SK-N-SH treated with all-trans-retinoic acid at 6 μM for 48 hours (cell line): ENCODE results near the gene TICRR.

Source experiments
- ATAC-seq: fragments of 200-7000 bp; cut with Tn5 transposase; 3 replicates; pipeline ENCODE4 v1.9.1; 2020; ENCODE audit warnings: mild to moderate bottlenecking, moderate library complexity
- ARNTL ChIP-seq: fragments of 450-650 bp; formaldehyde crosslinking; IDR thresholded peaks from 2 replicates; pipeline ENCODE4 v1.5.0; 2020; ENCODE audit warnings: low read depth, mild to moderate bottlenecking, moderate library complexity, borderline replicate concordance
- BACH2 ChIP-seq: fragments of 250-450 bp; sonication (Bioruptor Pico); IDR thresholded peaks from 2 replicates; pipeline ENCODE4 v1.9.0; 2021; ENCODE audit warnings: mild to moderate bottlenecking, borderline replicate concordance
- CSDC2 ChIP-seq: fragments of 250-450 bp; sonication (Bioruptor Pico); IDR thresholded peaks from 2 replicates; pipeline ENCODE4 v1.5.0; 2020; ENCODE audit warnings: mild to moderate bottlenecking, moderate library complexity
- CSRNP3 ChIP-seq: fragments of 250-450 bp; sonication (Bioruptor Pico); IDR thresholded peaks from 2 replicates; pipeline ENCODE4 v1.5.1; 2021; ENCODE audit warnings: mild to moderate bottlenecking, moderate library complexity
- ESRRG ChIP-seq: fragments of 250-450 bp; sonication (Bioruptor Pico); IDR thresholded peaks from 2 replicates; pipeline ENCODE4 v1.6.1; 2021; ENCODE audit warnings: mild to moderate bottlenecking
- GLIS3 ChIP-seq: fragments of 250-450 bp; sonication (Bioruptor Pico); IDR thresholded peaks from 2 replicates; pipeline ENCODE4 v1.5.0; 2020; ENCODE audit warnings: mild to moderate bottlenecking, moderate library complexity
- ISL1 ChIP-seq: fragments of 250-450 bp; sonication (Bioruptor Pico); IDR thresholded peaks from 2 replicates; pipeline ENCODE4 v2.1.2; 2022; ENCODE audit warnings: mild to moderate bottlenecking, moderate library complexity
- OSR1 ChIP-seq: fragments of 250-450 bp; sonication (Bioruptor Pico); IDR thresholded peaks from 2 replicates; pipeline ENCODE4 v1.8.0; 2022; ENCODE audit warnings: moderate library complexity, mild to moderate bottlenecking, inconsistent platforms
- POU6F1 ChIP-seq: fragments of 250-450 bp; sonication (Bioruptor Pico); IDR thresholded peaks from 2 replicates; pipeline ENCODE4 v1.8.0; 2021; ENCODE audit warnings: low read depth, mild to moderate bottlenecking, moderate library complexity, borderline replicate concordance
- PPARA ChIP-seq: fragments of 250-450 bp; sonication (Bioruptor Pico); IDR thresholded peaks from 2 replicates; pipeline ENCODE4 v1.5.0; 2020; ENCODE audit warnings: mild to moderate bottlenecking, borderline replicate concordance
- RARB ChIP-seq: fragments of 250-450 bp; sonication (Bioruptor Pico); IDR thresholded peaks from 2 replicates; pipeline ENCODE4 v1.8.0; 2021; ENCODE audit warnings: mild to moderate bottlenecking, moderate library complexity
- SNAI2 ChIP-seq: fragments of 250-450 bp; sonication (Bioruptor Pico); IDR thresholded peaks from 2 replicates; pipeline ENCODE4 v1.5.0; 2020; ENCODE audit warnings: mild to moderate bottlenecking, moderate library complexity
- TOX ChIP-seq: fragments of 250-450 bp; sonication (Bioruptor Pico); IDR thresholded peaks from 2 replicates; pipeline ENCODE4 v1.8.0; 2021; ENCODE audit warnings: mild to moderate bottlenecking, moderate library complexity, borderline replicate concordance
- TSHZ2 ChIP-seq: fragments of 250-450 bp; sonication (Bioruptor Pico); IDR thresholded peaks from 2 replicates; pipeline ENCODE4 v1.5.0; 2020; ENCODE audit warnings: mild to moderate bottlenecking, moderate library complexity
- ZC3H10 ChIP-seq: fragments of 250-450 bp; sonication (Bioruptor Pico); IDR thresholded peaks from 2 replicates; pipeline ENCODE4 v1.5.1; 2021; ENCODE audit warnings: mild to moderate bottlenecking, moderate library complexity
- ZFP30 ChIP-seq: fragments of 450-650 bp; formaldehyde crosslinking; IDR thresholded peaks from 2 replicates; pipeline ENCODE4 v1.5.0; 2022; ENCODE audit warnings: mild to moderate bottlenecking, moderate library complexity
- ZNF565 ChIP-seq: fragments of 450-650 bp; formaldehyde crosslinking; conservative IDR thresholded peaks from 2 replicates; pipeline ENCODE4 v1.5.0; 2020; ENCODE audit warnings: low read depth, mild to moderate bottlenecking, moderate library complexity
- ZNF70 ChIP-seq: fragments of 450-650 bp; formaldehyde crosslinking; IDR thresholded peaks from 2 replicates; pipeline ENCODE4 v1.5.0; 2020; ENCODE audit warnings: mild to moderate bottlenecking, moderate library complexity
- ZNF8 ChIP-seq: fragments of 450-650 bp; formaldehyde crosslinking; IDR thresholded peaks from 2 replicates; pipeline ENCODE4 v1.5.0; 2020; ENCODE audit warnings: mild to moderate bottlenecking, moderate library complexity
- TF ChIP-seq, protein P1 (sequence below): fragments of 250-450 bp; sonication (Bioruptor Pico); IDR thresholded peaks from 2 replicates; pipeline ENCODE4 v1.5.1; 2020; ENCODE audit warnings: low read depth, mild to moderate bottlenecking, moderate library complexity
- TF ChIP-seq, protein P2 (sequence below): fragments of 250-450 bp; sonication (Bioruptor Pico); IDR thresholded peaks from 2 replicates; pipeline ENCODE4 v1.8.0; 2020; ENCODE audit warnings: mild to moderate bottlenecking, moderate library complexity, borderline replicate concordance

TICRR gene

GRCh38 chr15:89623165-89623564 lies 47.9 kb downstream of the TICRR start:
- TF ChIP-seq ESRRG (CRISPR knock-in tag) = no peak
- TF ChIP-seq BACH2 (CRISPR knock-in tag) = no peak
- no peak for TF ChIP-seq ISL1 (CRISPR knock-in tag)
- no peak for TF ChIP-seq POU6F1 (CRISPR knock-in tag)
- TF ChIP-seq ZNF8 (CRISPR knock-in tag) = no peak
- no peak for TF ChIP-seq ZNF70
- no peak for TF ChIP-seq TOX (CRISPR knock-in tag)
- no peak for TF ChIP-seq ZNF565
- no peak for TF ChIP-seq SNAI2
- TF ChIP-seq, protein P1, sequence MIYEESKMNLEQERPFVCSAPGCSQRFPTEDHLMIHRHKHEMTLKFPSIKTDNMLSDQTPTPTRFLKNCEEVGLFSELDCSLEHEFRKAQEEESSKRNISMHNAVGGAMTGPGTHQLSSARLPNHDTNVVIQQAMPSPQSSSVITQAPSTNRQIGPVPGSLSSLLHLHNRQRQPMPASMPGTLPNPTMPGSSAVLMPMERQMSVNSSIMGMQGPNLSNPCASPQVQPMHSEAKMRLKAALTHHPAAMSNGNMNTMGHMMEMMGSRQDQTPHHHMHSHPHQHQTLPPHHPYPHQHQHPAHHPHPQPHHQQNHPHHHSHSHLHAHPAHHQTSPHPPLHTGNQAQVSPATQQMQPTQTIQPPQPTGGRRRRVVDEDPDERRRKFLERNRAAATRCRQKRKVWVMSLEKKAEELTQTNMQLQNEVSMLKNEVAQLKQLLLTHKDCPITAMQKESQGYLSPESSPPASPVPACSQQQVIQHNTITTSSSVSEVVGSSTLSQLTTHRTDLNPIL (CRISPR knock-in tag) = no peak
- TF ChIP-seq TSHZ2 (CRISPR knock-in tag) = no peak
- no peak for TF ChIP-seq RARB (CRISPR knock-in tag)
- no peak for TF ChIP-seq CSRNP3 (CRISPR knock-in tag)
- TF ChIP-seq ARNTL = no peak
- TF ChIP-seq GLIS3 (CRISPR knock-in tag) = no peak
- TF ChIP-seq PPARA (CRISPR knock-in tag) = no peak
- ATAC-seq = no peak

GRCh38 chr15:89625716-89626115 lies 50.4 kb downstream of the TICRR start:
- no peak for TF ChIP-seq TSHZ2 (CRISPR knock-in tag)
- TF ChIP-seq GLIS3 (CRISPR knock-in tag) = no peak
- no peak for TF ChIP-seq ZFP30 (CRISPR knock-in tag)
- TF ChIP-seq CSDC2 (CRISPR knock-in tag) = no peak
- no peak for TF ChIP-seq CSRNP3 (CRISPR knock-in tag)
- no peak for TF ChIP-seq ZNF70
- ATAC-seq = no peak

- ATAC-seq = no peak
- TF ChIP-seq ZNF565 = no peak
- no peak for TF ChIP-seq ARNTL
- TF ChIP-seq GLIS3 (CRISPR knock-in tag) = no peak
- no peak for TF ChIP-seq OSR1 (CRISPR knock-in tag)
- no peak for TF ChIP-seq ZC3H10 (CRISPR knock-in tag)
- no peak for TF ChIP-seq RARB (CRISPR knock-in tag)
- no peak for TF ChIP-seq PPARA (CRISPR knock-in tag)
- TF ChIP-seq, protein P2, sequence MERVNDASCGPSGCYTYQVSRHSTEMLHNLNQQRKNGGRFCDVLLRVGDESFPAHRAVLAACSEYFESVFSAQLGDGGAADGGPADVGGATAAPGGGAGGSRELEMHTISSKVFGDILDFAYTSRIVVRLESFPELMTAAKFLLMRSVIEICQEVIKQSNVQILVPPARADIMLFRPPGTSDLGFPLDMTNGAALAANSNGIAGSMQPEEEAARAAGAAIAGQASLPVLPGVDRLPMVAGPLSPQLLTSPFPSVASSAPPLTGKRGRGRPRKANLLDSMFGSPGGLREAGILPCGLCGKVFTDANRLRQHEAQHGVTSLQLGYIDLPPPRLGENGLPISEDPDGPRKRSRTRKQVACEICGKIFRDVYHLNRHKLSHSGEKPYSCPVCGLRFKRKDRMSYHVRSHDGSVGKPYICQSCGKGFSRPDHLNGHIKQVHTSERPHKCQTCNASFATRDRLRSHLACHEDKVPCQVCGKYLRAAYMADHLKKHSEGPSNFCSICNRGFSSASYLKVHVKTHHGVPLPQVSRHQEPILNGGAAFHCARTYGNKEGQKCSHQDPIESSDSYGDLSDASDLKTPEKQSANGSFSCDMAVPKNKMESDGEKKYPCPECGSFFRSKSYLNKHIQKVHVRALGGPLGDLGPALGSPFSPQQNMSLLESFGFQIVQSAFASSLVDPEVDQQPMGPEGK (CRISPR knock-in tag) = no peak
- TF ChIP-seq, all 23 proteins: peak for 0
Observed at GRCh38 chr15:89627256-89627970, 52.1 kb downstream of the TICRR start.
